Activated CD8-positive, alpha-beta memory T cell treated with anti-CD3 and anti-CD28 coated beads, Interleukin-2, amount 50 U/mL, for 24 hours (primary cell): Measurements from ENCODE around the gene PLEKHM1.
A peak's percentile ranks its signal among the peaks of the same experiment; 100 is the strongest.
"Not testable (repeated sequence)": the region's sequence is repeated elsewhere in the genome, so short reads cannot be mapped to it uniquely, and the experiment has no call there.

Source experiments
- DNase-seq: peaks from one replicate; pipeline ENCODE4 v3.0.0-alpha.2; 2020; ENCODE audit errors: extremely low read depth

The PLEKHM1 gene

DNA sequence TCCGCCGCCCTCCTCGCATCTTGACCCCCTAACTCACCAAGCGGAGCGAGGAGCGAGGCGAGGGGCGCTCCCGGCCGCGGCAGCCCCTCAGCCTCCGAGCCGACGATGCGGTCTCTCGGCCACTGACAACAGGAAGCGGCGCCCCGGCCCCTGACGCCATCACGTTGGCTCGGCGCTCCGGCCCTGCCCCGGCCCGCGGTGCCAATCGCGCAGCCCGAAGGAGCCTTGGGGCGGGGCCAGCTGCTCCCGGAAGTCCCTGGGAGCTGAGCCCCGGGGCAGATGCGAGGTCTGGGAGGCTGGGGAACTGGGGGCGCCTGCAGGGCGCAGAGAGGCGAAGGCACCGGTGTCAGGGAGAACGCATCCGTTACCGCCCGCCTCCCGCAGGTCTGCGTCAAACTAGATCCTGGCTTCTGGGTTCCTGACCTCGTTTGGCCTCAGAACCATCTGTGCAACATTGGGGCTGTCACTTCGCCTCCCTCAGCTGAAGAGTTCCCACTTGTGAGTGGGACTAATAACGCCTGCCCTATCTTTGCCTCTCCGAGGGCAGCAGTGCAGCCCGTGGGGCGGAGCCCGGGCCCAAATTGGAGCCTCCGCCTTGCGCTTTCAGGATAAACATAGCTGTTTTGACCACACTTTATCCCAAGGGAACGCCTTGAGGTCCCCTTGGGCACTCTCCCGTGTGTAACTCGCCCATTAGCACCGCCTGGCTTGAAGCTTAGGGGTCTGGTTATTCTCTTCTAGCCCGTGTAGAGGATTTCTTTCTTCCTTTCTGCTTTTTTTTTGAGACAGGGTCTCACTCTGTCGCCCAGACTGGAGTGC is at the start of gene PLEKHM1:
Gene PLEKHM1, minus strand, starts transcription at position 107 of the 819 bp plus-strand sequence. CDS start 8,237 bp downstream, outside the sequence.
- DNase-seq = peak; percentile 43

DNA sequence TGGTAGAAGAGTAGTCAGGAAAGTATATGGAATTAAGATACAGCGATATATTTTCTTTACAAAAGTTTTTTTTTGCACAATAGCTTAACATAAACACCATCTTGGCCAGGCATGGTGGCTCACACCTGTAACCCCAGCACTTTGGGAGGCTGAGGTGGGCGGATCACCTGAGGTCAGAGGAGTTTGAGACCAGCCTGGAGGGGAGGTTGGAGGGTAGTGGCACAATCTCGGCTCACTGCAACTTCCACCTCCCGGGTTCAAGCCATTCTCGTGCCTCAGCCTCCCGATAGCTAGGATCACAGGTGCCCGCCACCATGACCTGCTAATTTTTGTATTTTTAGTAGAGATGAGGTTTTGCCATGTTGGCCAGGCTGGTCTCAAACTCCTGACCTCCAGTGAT is 47.6 kb upstream of the PLEKHM1 start:
- not testable (repeated sequence) for DNase-seq

- DNase-seq = not testable (repeated sequence)
Measured at GRCh38 chr17:45506072-45506471, 15.6 kb upstream of the PLEKHM1 start.

DNA sequence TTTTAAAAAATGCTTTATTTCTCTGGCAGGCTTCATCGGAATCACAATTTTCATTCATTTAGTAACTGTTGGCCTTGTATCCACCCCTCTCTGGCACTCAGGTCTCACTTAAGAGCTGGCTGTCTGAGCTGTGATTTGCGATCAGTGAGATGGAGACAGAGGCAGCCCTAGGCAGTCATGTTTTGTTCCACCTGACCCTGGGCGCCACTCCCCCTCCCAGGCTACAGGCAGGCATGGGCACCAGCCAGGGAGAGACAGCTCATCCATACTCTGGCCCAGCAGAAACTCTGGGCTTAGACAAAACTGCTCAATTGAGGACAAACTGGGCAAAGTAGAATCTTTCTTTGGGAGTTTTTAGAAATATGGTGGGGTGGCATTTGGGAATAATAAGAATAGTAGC is 14.7 kb upstream of the PLEKHM1 start:
- not testable (repeated sequence) for DNase-seq

DNA sequence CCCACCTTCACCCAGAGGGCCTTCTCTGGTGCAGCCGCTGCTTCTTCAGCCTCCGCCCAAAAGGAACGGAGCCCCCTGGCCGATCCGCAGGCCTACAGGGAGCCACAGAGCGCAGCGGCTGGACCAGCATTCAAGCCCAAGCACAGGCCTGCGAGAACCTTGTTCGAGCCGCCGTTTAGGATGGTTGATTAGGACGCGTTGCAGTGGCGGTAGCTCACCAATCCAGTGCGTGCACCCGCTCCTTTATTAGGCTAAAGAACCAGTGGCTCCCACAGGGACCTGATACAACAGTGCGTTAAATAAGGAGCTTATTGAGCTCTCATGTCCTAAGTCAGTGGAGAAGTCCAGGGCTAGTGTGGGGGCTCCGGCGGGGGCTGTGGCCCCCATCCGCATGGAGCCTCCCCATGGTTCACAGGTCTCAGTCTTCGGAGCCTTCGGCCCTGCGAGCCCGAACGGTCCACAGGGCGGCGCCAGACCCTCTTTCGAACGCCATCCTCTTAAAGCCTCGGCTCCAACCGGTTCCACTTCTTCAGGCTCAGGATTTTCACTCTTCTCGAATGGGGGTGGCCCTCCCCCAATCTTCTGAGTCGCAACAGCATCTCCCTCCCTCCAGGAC is 10.7 kb upstream of the PLEKHM1 start:
- not testable (repeated sequence) for DNase-seq

DNA sequence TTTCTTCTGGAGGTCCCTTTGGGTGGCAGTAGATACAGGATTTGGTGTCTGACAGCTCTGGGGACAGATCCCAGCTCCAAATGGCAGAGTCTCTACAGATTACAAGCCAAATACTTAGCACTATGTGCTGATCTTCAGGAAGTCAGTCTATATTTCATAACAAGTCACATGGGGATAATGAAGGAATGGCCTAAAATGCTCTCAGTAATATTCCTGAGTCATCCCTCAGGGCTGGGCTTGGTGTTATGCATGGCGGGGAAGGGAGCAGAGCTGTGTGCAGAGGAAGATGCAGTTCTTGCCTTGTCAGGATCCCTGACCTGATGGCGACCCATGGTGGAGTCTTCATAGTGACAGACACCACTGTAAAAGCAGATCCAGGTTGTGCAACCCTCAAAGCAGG is 10.0 kb upstream of the PLEKHM1 start:
- not testable (repeated sequence) for DNase-seq

GRCh38 chr17:45499208-45499607 is 8.7 kb upstream of the PLEKHM1 start:
- DNase-seq = not testable (repeated sequence)

GRCh38 chr17:45498377-45498776 is 7.9 kb upstream of the PLEKHM1 start:
- DNase-seq = not testable (repeated sequence)

GRCh38 chr17:45497449-45497848 is 6.9 kb upstream of the PLEKHM1 start:
- not testable (repeated sequence) for DNase-seq

DNA sequence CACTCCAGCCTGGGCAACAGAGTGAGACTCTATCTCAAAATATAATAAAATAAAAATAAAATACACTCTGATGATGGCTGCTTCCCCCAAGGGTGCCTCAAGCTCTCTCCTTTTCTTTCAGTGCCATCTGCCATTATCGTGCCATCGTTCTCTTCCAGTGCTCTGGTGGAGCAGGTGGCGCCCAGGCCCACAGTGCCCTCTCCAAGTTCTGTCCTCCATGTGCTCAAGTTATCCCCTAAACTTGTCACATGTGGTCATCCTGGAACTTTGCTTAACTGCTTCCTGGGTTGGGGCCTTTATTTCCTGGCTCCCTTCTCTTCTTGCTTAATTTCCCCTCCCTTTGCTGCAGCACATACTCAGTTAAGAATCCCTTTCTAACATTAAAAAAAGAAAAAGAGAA is 6.0 kb upstream of the PLEKHM1 start:
- DNase-seq = not testable (repeated sequence)

DNA sequence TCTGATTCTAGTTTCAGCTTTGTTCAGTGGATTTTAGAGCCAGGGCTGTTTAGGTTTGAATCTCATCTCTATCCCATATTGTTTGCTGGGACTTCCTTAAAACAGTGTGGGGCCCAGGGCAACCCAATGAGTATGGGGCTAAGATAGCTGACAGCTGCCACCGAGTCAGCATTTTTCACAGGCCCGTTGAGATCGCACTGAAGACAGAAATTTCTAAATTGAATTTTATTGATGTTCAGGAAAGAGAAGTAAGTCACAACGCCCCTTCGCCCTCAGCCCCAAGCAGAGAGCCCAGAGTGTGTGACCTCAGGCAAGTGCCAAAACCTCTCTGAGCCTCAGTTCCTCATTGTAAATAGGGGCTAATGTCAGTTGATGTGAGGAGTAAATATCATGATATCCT is 4.0 kb upstream of the PLEKHM1 start:
- DNase-seq = not testable (repeated sequence)

GRCh38 chr17:45492156-45492555 is 1.6 kb upstream of the PLEKHM1 start:
- not testable (repeated sequence) for DNase-seq

GRCh38 chr17:45490198-45490597 is 323 bp downstream of the PLEKHM1 start:
- not testable (repeated sequence) for DNase-seq

DNA sequence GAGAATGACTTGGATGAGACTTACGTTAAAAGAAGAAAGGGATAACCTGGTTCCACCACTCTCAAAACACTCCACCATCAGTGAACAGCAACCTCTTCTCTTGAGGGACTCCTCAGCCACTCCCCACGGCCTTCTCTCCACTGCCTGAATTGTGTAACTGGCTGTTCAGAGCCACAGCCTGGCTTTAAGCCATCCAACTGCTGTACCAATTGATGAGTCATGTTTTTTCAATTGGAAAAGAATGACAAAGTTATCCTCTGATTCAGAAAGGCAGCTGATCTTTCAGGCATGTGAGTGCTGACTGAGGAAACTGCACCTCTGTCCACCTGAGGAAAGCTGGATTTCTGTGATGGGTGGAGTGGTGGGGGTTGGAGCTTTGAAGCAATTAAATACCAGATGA is 2.8 kb downstream of the PLEKHM1 start:
- DNase-seq = not testable (repeated sequence)

- not testable (repeated sequence) for DNase-seq
Measured at GRCh38 chr17:45483591-45484216, 6.8 kb downstream of the PLEKHM1 start.

DNA sequence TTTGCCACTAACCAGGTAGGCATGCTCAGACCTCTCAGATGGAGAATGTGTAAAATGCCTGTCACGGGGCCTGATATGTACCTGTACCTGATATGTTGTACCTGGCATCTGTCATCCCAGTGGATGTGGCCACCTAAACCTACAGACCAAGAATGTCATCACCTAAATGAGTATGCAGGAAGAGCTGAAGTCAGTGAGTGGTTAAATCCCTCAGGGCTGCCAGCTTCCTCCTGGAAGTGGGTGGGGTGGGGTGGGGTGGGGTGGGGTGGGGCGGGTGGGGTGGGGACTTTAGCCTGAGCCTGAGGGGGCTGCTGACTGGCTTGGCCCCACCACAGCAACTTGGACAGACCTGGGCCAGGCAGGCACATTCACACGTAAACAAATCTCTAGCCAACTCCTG is 7.3 kb downstream of the PLEKHM1 start:
- DNase-seq = not testable (repeated sequence)

- DNase-seq = not testable (repeated sequence)
Measured at GRCh38 chr17:45482317-45482716, 8.2 kb downstream of the PLEKHM1 start.

- DNase-seq = not testable (repeated sequence)
Measured at GRCh38 chr17:45475436-45475835, 15.1 kb downstream of the PLEKHM1 start.

DNA sequence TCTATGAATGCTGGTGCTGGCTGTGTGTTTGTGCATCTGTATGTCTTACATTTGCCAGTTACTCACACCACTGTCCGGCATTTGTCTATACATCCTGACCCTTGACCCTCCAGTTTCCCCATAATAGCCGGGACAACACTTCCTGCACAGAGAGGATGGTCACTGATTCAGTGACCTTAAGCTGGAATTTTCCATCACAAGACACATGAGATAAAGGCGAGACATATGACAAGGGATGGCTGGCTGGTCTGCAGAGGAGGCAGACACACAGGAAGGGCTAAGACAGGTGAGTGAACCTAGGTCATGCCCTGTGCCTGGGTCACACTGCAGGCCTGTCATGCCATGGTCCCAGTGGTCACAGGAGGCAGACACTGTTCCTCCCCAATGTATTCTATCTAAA is 18.3 kb downstream of the PLEKHM1 start:
- DNase-seq = not testable (repeated sequence)

- DNase-seq = not testable (repeated sequence)
Measured at GRCh38 chr17:45469204-45469563, 21.3 kb downstream of the PLEKHM1 start.

GRCh38 chr17:45468293-45469203 is 22.0 kb downstream of the PLEKHM1 start:
- not testable (repeated sequence) for DNase-seq
